Epithelial cell of esophagus (primary cell): Measurements from ENCODE around the gene AKAP8.

Experiments
- DNase-seq: peaks from one replicate; pipeline ENCODE4 v3.0.0; 2010; ENCODE audit warnings: low read depth
- H3K4me3 ChIP-seq: 2 replicates; pipeline ENCODE4 v1.5.1; 2011; ENCODE audit warnings: mild to moderate bottlenecking, low read length, control low read depth
- TF ChIP-seq, protein P1 (sequence below): IDR thresholded peaks from 2 replicates; pipeline ENCODE4 v1.5.1; 2011; ENCODE audit warnings: low read depth, mild to moderate bottlenecking, low read length, control low read depth, inconsistent platforms; ENCODE audit not compliant: insufficient read depth; ENCODE audit errors: missing control alignments

The AKAP8 gene

DNA sequence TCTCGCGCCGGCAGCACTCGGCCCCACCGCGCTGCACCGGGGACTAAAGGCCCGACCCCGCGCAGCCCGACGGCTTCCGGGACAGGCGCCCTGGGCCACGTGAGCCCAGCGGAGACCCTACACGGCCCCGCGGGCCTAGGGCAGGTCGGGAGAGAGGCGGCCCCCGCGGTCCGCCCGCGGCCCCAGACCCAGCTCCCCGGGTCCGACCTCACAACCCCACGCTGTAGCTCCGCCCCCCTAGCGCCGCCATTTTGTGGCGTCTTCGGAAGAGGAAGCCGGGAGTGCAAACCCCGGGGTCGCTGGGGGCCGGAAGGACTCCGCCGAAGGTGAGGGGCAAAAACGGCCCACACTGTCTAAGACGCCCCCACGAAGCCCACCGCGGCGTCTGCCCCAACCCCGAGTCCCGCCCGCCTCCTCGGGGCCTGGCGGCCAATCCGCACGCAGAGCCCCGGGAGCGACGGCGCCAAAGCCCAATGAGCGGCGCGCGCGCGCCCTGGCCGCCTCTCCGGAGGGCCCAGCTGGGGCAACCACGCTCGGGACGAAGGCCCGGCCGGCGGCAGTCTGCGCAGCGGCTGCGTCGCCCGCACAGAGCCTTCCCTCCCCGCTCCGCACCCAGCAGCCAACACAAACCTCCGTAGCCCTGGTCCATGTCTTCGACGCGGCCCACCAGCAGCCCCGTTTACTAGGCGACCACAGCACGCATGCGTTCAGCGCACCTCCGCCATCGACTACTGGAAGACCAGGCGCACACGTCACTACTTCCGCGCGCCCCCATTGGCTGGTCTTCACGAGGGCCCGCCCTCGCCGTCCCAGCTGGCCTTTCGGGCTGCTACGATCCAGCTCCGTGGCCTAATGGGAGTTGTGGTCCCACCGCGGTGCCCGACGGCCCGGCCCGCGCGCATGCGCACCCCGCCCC, at the start of gene AKAP8:
TSS of gene AKAP8 (minus strand) at position 705 of the 916 bp plus-strand sequence. CDS start at position 649, 56 bp downstream.
- H3K4me3 ChIP-seq: peak within 1 kb of the TSS; percentile 100
- DNase-seq: peak; percentile 99
- TF ChIP-seq, protein P1, sequence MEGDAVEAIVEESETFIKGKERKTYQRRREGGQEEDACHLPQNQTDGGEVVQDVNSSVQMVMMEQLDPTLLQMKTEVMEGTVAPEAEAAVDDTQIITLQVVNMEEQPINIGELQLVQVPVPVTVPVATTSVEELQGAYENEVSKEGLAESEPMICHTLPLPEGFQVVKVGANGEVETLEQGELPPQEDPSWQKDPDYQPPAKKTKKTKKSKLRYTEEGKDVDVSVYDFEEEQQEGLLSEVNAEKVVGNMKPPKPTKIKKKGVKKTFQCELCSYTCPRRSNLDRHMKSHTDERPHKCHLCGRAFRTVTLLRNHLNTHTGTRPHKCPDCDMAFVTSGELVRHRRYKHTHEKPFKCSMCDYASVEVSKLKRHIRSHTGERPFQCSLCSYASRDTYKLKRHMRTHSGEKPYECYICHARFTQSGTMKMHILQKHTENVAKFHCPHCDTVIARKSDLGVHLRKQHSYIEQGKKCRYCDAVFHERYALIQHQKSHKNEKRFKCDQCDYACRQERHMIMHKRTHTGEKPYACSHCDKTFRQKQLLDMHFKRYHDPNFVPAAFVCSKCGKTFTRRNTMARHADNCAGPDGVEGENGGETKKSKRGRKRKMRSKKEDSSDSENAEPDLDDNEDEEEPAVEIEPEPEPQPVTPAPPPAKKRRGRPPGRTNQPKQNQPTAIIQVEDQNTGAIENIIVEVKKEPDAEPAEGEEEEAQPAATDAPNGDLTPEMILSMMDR: no peak

DNA sequence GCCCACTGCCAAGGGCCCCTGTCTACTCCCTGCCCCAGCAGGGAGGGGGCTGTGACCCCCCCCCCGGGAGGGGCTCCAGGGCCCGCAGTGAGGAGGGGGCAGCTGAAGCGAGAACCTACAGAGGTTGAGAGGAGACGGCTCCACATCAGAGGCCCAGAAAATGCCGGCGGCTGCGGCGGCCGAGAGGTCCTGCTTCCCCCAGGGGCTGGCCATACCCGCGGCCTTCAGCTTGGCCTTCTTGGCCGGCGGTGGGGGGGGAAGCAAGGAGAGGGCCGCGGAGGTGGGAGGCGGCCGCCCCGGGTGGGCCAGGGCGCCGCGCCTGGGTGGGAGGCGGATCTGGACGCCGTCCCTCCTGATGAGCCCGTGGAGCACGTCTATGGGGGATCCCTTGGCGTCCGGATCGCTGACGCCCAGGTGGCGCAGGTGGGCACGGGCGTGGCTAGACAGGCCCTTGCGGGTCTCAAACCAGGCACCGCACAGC, 48.4 kb upstream of the AKAP8 start:
- DNase-seq: no peak
- TF ChIP-seq, protein P1: no peak
- H3K4me3 ChIP-seq: no peak overlapping the region

DNA sequence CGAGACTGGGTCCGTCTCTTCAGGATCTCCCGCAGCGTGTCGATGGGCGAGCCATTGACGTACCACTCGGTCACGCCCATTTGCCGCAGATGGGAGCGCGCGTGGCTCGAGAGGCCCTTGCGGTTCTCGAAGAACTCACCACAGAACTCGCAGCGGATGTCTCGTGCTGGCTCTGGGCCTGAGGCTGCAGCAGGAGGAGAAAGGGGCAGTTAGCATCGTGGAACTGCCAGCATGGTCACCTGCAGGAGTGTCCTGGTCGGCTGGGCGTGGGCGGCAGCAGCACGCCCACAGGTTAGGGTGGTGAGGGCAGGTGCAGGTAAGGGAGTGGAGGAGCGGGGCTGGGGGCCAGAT, 47.7 kb upstream of the AKAP8 start:
- no peak for DNase-seq
- H3K4me3 ChIP-seq: no peak overlapping the region
- TF ChIP-seq, protein P1: no peak

DNA sequence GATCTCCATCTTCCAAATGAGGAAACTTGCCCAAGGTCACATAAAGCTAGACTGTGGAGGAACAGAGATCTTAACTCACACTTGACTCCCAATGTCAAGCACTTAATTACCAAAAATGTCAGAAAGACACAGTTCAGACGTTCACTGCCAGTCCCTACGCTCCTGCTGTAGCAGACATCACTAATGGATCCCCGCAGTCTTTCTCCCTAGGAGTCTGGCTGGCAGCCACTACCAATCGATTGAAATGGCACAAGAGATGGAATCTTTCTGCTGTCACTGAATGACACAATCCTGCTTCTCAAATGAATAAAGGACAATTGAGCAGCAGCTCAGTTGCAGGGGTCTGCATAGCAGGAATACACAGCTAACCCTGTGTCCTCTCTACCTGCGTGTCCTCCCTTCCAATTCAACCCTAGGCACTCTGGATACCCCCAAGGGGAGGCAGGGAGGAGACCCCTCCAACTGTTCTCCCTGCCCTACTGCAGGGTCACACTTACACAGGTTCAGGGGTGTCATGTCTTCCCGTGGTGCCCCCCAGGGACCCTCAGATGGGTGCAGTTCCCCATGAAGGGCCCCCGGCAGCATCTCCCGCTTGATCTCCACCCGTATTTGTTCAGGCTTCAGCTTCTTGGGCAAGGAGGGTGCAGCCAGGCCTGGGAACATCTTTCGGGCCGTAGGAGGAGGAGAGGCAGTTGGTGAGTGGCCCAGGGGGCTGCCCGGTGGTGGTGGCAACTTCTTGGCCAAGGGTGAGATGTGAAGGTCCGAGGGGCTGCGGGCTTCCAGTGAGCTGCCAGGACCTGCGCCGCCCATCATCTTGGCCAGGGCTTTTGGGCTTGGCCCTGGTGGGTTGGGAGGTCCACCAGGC, 47.1 kb upstream of the AKAP8 start:
- TF ChIP-seq, protein P1: no peak
- DNase-seq: no peak
- H3K4me3 ChIP-seq: no peak overlapping the region

DNA sequence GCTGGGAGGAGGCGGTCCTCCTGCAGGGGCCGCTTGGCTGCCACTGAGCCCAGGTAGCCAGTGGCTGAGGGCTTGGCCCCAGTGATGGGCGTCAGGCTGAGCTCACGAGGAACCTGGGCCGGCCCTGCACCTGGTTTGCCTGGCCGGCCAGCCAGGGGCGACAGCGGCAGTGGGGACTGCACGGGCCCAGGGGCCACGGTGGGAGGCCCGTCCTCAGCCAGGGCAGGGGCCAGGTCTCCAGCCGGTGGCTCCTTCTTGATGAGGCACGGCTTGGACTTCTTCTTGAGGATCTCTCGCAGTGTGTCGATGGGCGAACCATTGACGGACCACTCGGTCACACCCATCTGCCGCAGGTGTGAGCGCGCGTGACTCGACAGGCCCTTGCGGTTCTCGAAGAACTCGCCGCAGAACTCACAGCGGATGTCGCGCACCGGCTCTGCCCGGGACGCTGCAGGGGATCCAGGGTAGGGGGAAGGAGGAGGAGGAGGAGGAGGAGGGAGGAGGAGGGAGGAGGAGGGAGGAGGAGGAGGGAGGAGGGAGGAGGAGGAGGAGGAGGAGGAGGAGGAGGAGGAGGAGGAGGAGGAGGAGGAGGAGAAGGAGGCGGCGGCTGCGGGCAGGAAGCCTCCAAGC, 45.8 kb upstream of the AKAP8 start:
- H3K4me3 ChIP-seq: no peak overlapping the region
- no peak for DNase-seq
- TF ChIP-seq, protein P1: no peak

DNA sequence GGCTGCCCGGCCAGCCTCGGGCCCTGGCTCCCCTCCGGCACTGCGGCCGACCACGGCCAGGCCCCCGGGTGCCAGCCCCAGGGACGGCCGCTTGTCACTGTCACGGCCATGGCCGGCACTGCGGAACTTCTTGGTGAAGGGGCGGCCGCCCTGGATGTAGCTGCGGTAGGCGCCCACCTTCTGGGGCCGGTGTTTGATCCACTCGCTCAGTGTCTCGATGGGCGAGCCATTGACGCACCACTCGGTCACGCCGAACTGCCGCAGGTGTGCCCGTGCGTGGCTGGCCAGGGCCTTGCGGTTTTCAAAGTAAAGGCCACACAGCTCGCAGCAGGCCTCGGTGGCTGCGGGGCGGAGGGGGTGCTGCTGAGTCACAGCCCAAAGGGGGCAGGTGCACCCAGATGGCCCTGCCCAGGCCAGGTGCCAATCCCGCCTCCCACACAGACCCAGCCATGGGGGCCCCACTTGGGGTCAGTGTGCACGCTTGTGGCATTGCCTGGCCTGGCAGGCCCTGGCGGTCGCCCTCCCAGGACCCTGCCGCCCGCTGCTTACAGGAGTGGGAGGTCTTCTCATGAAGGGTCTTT, 45.2 kb upstream of the AKAP8 start:
- TF ChIP-seq, protein P1: no peak
- DNase-seq: no peak
- H3K4me3 ChIP-seq: no peak overlapping the region
